Activated naive CD4-positive, alpha-beta T cell treated with anti-CD3 and anti-CD28 coated beads, Interleukin-2, amount 10 ng/mL, durations not matched to agents 7 days and 5 days (primary cell): ENCODE measurements around the gene AK6.
"Not testable (repeated sequence)": the region's sequence is repeated elsewhere in the genome, so short reads cannot be mapped to it uniquely, and the experiment has no call there.

Experiments used
- CTCF ChIA-PET: fragments of 350-600 bp; sonication (Branson Sonifier 250); formaldehyde crosslinking; loops from one replicate; lab custom pipeline; 2021; ENCODE audit warnings: antibody characterized with exemption; lab: Charles Lee
- DNase-seq: peaks from one replicate; pipeline ENCODE4 v3.0.0-alpha.2; 2020
- H3K27ac Mint-ChIP-seq: one replicate; pipeline ENCODE4 v1.8.0; 2021; ENCODE audit warnings: mild to moderate bottlenecking, moderate library complexity, mixed read lengths
- H3K27me3 Mint-ChIP-seq: one replicate; pipeline ENCODE4 v1.8.0; 2021; ENCODE audit warnings: mild to moderate bottlenecking, mixed read lengths
- H3K36me3 Mint-ChIP-seq: one replicate; pipeline ENCODE4 v1.8.0; 2021; ENCODE audit warnings: mixed read lengths
- H3K4me1 Mint-ChIP-seq: one replicate; pipeline ENCODE4 v1.8.0; 2021; ENCODE audit warnings: mixed read lengths
- H3K4me3 Mint-ChIP-seq: one replicate; pipeline ENCODE4 v1.8.0; 2021; ENCODE audit warnings: mild to moderate bottlenecking, moderate library complexity, mixed read lengths
- H3K9me3 Mint-ChIP-seq: one replicate; pipeline ENCODE4 v1.8.0; 2021; ENCODE audit warnings: mixed read lengths

AK6 gene

DNA sequence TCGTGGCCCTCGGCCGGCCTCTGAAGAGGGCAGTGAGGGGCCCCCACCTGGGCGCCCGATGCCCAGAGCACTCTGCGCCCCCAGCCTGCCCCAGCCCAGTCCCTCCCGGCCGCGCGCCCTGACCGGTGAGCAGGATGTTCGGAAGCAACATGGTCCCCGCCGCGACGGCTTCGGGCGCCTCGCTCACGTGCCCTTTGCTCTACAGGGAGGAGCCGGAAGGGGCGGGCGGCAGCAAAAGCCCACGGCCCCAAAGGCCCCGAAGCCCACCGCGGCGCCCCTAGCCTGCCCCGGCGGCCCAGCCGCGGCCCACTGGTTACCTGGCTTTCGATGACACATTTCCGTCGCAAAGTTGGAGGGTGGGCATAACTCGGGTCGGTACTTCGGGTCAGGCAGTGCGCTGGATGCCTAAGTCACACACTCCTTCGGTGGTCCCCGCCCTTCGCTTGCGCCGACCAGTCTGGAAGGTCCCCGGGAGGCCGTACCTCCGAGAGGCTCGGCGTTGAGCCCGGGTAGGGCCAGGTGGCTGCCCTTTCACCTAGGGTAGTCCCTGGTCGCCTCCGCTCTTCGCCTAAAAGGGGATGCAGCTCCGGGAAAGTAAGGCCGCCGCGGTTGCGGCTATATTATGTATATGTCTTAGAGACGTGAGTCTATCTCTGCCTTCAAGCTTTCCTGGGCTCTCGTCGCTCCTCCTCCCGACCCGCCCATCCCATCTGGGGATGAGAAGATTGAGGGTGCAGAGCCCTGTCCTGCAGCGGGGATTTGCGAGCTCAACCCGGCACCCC lies at the start of gene AK6, which contains the start of the genes RAD17 and TAF9:
AK6 (minus strand) TSS at position 181 of the 782 bp plus-strand sequence; CDS start at position 151, 30 bp downstream.
RAD17 (plus strand) TSS at position 479 of the 782 bp plus-strand sequence. CDS start 2,391 bp downstream, outside the sequence.
TAF9 (minus strand) TSS at position 181 of the 782 bp plus-strand sequence. CDS start 3,783 bp downstream, outside the sequence.
- peak within 1 kb of the TSS; percentile 98 for H3K27ac Mint-ChIP-seq

GRCh38 chr5:69418554-69418953 lies 49.2 kb upstream of the AK6 start:
- no peak overlapping the region for H3K4me3 Mint-ChIP-seq
- peaks cover 13% of the 10 kb centered on the region for H3K4me1 Mint-ChIP-seq
- H3K9me3 Mint-ChIP-seq, result no peaks in the 10 kb centered on the region
- CTCF ChIA-PET, result no interaction called here
- no peak overlapping the region for H3K27ac Mint-ChIP-seq
- H3K36me3 Mint-ChIP-seq, result peaks cover 7% of the 10 kb centered on the region
- H3K27me3 Mint-ChIP-seq, result peaks cover 6% of the 10 kb centered on the region
- no peak for DNase-seq

More for the DNA sequence above, at the start of gene AK6, which contains the start of the genes RAD17 and TAF9:
- H3K36me3 Mint-ChIP-seq, result peaks cover 22% of the 10 kb centered on the region
- CTCF ChIA-PET, result interaction anchor here (1.6 to 1.7 kb wide), 2 partner anchors 35 to 276 kb away, joined by 3 to 10 read pairs; partner anchors contain the start of gene SLC30A5
- peaks cover 49% of the 10 kb centered on the region for H3K4me1 Mint-ChIP-seq
- H3K9me3 Mint-ChIP-seq, result no peaks in the 10 kb centered on the region
- H3K4me3 Mint-ChIP-seq, result peak within 1 kb of the TSS; percentile 99
- DNase-seq, result peak; percentile 95
- H3K27me3 Mint-ChIP-seq, result no peaks in the 10 kb centered on the region

DNA sequence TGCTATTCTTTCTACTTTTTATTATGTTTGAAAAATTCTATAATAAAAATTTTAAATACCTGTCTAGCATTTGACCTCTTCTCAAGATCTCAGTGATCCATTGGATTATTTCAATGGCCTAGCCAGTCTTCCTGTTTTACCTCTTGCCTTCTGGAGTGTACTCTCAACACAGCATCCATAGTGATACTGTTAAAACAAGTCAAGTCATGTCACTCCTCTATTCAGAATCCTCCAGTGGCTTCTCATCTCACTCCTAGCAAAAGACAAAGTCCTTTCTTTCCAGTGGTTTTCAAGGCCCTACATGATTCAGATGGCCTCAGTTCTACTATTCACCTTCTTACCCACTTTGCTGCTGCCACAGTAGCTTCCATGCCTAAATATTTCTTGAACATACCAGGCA lies 47.4 kb upstream of the AK6 start:
- Mint-ChIP-seq H3K9me3 (no peaks in the 10 kb centered on the region), H3K36me3 (peaks cover 10% of the 10 kb centered on the region), H3K27me3 (peaks cover 6% of the 10 kb centered on the region), H3K4me3 (no peak overlapping the region), H3K27ac (no peak overlapping the region), H3K4me1 (peaks cover 13% of the 10 kb centered on the region)
- CTCF ChIA-PET, result interaction anchor here (1.1 kb wide), 1 partner anchor 33 kb away, joined by 3 read pairs; no protein-coding TSS in a partner anchor
- no peak for DNase-seq

DNA sequence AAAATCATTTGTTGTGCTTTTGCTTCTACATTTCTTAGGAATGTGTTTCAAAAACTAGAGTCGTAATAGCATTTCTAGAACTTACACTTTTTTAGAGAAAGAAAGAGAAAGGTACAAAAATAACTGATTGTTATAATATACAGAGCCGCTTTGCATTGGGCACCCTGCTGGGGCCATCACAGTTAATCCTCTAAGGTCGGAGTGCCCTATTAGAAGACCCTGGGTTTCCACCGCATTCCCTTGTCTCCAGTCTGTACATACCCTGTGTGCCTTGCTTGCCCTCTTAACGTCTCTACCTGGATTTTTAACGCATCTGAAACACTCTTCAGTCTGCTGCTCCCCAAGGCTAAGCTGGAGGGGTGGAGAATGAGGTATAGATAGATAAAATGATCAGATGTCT lies 46.9 kb upstream of the AK6 start:
- no peak for DNase-seq
- H3K9me3 Mint-ChIP-seq, result no peaks in the 10 kb centered on the region
- CTCF ChIA-PET, result interaction anchor here (1.1 kb wide), 1 partner anchor 33 kb away, joined by 3 read pairs; no protein-coding TSS in a partner anchor
- H3K4me1 Mint-ChIP-seq, result peaks cover 13% of the 10 kb centered on the region
- H3K4me3 Mint-ChIP-seq, result peak overlapping the region; percentile 67
- peaks cover 6% of the 10 kb centered on the region for H3K27me3 Mint-ChIP-seq
- peaks cover 14% of the 10 kb centered on the region for H3K36me3 Mint-ChIP-seq
- H3K27ac Mint-ChIP-seq, result no peak overlapping the region

GRCh38 chr5:69415584-69415958 lies 46.3 kb upstream of the AK6 start:
- CTCF ChIA-PET, result no interaction called here
- no peaks in the 10 kb centered on the region for H3K9me3 Mint-ChIP-seq
- H3K4me1 Mint-ChIP-seq, result peaks cover 13% of the 10 kb centered on the region
- peaks cover 6% of the 10 kb centered on the region for H3K27me3 Mint-ChIP-seq
- no peak overlapping the region for H3K27ac Mint-ChIP-seq
- peak overlapping the region; percentile 67 for H3K4me3 Mint-ChIP-seq
- no peak for DNase-seq
- H3K36me3 Mint-ChIP-seq, result peaks cover 14% of the 10 kb centered on the region

GRCh38 chr5:69414885-69415583 lies 45.7 kb upstream of the AK6 start, which contains the start of gene MARVELD2:
Gene MARVELD2, plus strand, starts transcription at chr5:69415116. Its CDS starts 4,270 bp downstream, at chr5:69419386.
- H3K4me1 Mint-ChIP-seq, result peaks cover 13% of the 10 kb centered on the region
- H3K27ac Mint-ChIP-seq, result peak within 1 kb of the TSS; percentile 35
- DNase-seq, result peak; percentile 56
- H3K9me3 Mint-ChIP-seq, result no peaks in the 10 kb centered on the region
- peaks cover 6% of the 10 kb centered on the region for H3K27me3 Mint-ChIP-seq
- H3K4me3 Mint-ChIP-seq, result peak within 1 kb of the TSS; percentile 67
- CTCF ChIA-PET, result no interaction called here
- peaks cover 16% of the 10 kb centered on the region for H3K36me3 Mint-ChIP-seq

DNA sequence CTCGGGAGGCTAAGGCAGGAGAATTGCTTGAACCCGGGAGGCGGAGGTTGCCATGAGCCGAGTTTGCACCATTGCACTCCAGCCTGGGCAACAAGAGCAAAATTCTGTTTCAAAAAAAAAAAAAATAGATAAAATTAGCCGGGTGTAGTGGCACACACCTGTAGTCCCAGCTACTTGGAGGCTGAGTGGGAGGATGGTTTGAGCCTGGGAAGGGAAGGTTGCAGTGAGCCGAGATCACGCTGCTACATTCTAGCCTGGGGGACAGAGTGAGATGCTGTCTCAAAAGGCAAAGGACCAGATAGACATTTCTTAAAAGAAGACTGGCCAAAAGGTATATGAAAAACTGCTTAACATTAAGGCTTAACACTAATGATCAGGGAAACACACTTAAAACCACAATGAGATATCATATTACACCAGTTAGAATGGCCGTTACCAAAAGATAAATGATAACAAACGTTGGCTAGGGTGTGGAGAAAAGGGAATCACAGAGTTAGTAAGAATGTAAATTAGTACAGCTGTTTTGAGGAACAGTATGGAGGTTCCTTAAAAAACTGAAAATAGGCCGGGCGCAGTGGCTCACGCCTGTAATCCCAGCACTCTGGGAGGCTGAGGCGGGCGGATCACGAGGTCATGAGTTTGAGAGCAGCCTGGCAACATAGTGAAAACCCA lies 35.5 kb upstream of the AK6 start:
- CTCF ChIA-PET, result interaction anchor here (0.7 kb wide), 1 partner anchor 262 kb away, joined by 3 read pairs; no protein-coding TSS in a partner anchor
- H3K9me3 Mint-ChIP-seq, result peaks cover 4% of the 10 kb centered on the region
- H3K27ac Mint-ChIP-seq, result no peak overlapping the region
- H3K27me3 Mint-ChIP-seq, result no peaks in the 10 kb centered on the region
- H3K4me3 Mint-ChIP-seq, result no peak overlapping the region
- DNase-seq, result no peak
- peaks cover 37% of the 10 kb centered on the region for H3K36me3 Mint-ChIP-seq
- no peaks in the 10 kb centered on the region for H3K4me1 Mint-ChIP-seq

GRCh38 chr5:69378376-69378775 lies 9.1 kb upstream of the AK6 start:
- H3K4me3 Mint-ChIP-seq, result no peak overlapping the region
- CTCF ChIA-PET, result no interaction called here
- H3K27ac Mint-ChIP-seq, result no peak overlapping the region
- no peaks in the 10 kb centered on the region for H3K4me1 Mint-ChIP-seq
- no peak for DNase-seq
- H3K27me3 Mint-ChIP-seq, result no peaks in the 10 kb centered on the region
- H3K36me3 Mint-ChIP-seq, result peaks cover 21% of the 10 kb centered on the region
- no peaks in the 10 kb centered on the region for H3K9me3 Mint-ChIP-seq

DNA sequence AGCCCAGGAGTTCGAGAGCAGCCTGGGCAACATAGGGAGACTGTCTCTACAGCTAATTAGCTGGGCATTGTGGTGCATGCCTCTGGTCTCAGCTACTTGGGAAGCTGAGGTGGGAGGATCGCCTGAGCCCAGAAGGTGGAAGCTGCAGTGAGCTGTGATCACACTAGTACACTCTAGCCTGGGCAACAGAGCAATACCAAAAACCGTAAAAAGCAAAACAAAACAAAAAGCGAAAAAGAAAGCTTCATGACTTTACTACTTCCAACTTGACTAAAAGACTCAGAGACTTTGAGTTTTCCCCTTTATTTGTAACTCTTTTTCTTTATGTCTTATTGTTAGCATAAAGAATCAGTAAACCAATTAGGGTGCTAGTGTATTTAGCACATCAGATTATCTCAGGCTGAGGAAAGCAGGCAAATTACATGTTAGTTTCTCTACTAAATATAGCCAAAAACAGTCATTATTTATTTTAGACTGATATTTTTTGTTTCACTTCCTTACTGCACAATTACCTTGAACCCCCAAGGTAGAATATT lies 5.7 kb upstream of the AK6 start:
- Mint-ChIP-seq H3K4me3 (no peak overlapping the region), H3K4me1 (peaks cover 21% of the 10 kb centered on the region), H3K27me3 (no peaks in the 10 kb centered on the region), H3K36me3 (peaks cover 15% of the 10 kb centered on the region), H3K9me3 (no peaks in the 10 kb centered on the region), H3K27ac (no peak overlapping the region)
- DNase-seq, result no peak
- CTCF ChIA-PET, result no interaction called here

GRCh38 chr5:69372394-69372793 lies 3.1 kb upstream of the AK6 start:
- Mint-ChIP-seq H3K27me3 (no peaks in the 10 kb centered on the region), H3K9me3 (no peaks in the 10 kb centered on the region), H3K4me3 (no peak overlapping the region), H3K4me1 (peaks cover 35% of the 10 kb centered on the region), H3K36me3 (peaks cover 15% of the 10 kb centered on the region), H3K27ac (no peak overlapping the region)
- CTCF ChIA-PET, result no interaction called here
- DNase-seq, result no peak

DNA sequence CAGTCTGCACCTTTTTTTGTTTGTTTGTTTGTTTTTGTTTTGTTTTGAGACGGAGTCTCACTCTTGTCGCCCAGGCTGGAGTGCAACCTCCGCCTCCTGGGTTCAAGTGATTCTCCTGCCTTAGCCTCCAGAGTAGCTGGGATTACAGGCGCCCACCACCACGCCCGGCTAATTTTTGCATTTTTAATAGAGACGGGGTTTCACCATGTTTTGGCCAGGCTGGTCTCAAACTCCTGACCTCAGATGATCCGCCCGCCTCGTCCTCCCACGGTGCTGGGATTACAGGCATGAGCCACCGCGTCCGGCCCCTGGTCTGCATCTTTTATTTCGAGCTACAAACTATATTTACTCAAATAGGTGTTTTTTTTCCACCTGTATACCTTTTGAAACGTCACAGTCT lies 1.0 kb upstream of the AK6 start:
- not testable (repeated sequence) for H3K27me3 Mint-ChIP-seq, DNase-seq, H3K9me3 Mint-ChIP-seq
- H3K27ac Mint-ChIP-seq, result peak overlapping the region; percentile 98
- CTCF ChIA-PET, result interaction anchor here (1.6 to 1.7 kb wide), 2 partner anchors 36 to 277 kb away, joined by 3 to 10 read pairs; partner anchors contain the start of gene SLC30A5
- H3K4me1 Mint-ChIP-seq, result peaks cover 45% of the 10 kb centered on the region
- H3K36me3 Mint-ChIP-seq, result peaks cover 17% of the 10 kb centered on the region
- peak overlapping the region; percentile 75 for H3K4me3 Mint-ChIP-seq

- H3K4me1 Mint-ChIP-seq, result peaks cover 50% of the 10 kb centered on the region
- H3K4me3 Mint-ChIP-seq, result peak overlapping the region; percentile 99
- H3K27me3 Mint-ChIP-seq, result no peaks in the 10 kb centered on the region
- H3K9me3 Mint-ChIP-seq, result no peaks in the 10 kb centered on the region
- peak; percentile 31 for DNase-seq
- peaks cover 23% of the 10 kb centered on the region for H3K36me3 Mint-ChIP-seq
- peak overlapping the region; percentile 98 for H3K27ac Mint-ChIP-seq
- CTCF ChIA-PET, result interaction anchor here (1.6 kb wide), 1 partner anchor 34 kb away, joined by 3 read pairs; no protein-coding TSS in a partner anchor
Observed at GRCh38 chr5:69368458-69369339, 621 bp downstream of the AK6 start.
